Glomerular endothelial cell (primary cell): Measurements from ENCODE around the gene CDKN1B. TPM values are rescaled to one million over a fixed set of nuclear protein-coding genes. Genes with fewer than 3 reads are reported as not detected.
"Not testable (repeated sequence)": the region's sequence is repeated elsewhere in the genome, so short reads cannot be mapped to it uniquely, and the experiment has no call there.

Source experiments
- DNase-seq: peaks from one replicate; pipeline ENCODE4 v3.0.0-alpha.2; 2011; ENCODE audit warnings: low read depth, low spot score; ENCODE audit errors: extremely low read depth
- total RNA-seq: library from RNA; depleted of rRNA; stranded (reverse); fragments of >200 nt; gene quantifications from 2 replicates; pipeline ENCODE4 v1.2.3, GENCODE V29; 2015

The CDKN1B gene
- total RNA-seq, 1 donor from 2014 or later, result 25.0 TPM

GRCh38 chr12:12723681-12724420 is 6.7 kb downstream of the CDKN1B start:
- no peak for DNase-seq

GRCh38 chr12:12724421-12725085 is 7.4 kb downstream of the CDKN1B start:
- DNase-seq, result no peak

GRCh38 chr12:12725086-12725955 is 8.2 kb downstream of the CDKN1B start:
- no peak for DNase-seq

DNA sequence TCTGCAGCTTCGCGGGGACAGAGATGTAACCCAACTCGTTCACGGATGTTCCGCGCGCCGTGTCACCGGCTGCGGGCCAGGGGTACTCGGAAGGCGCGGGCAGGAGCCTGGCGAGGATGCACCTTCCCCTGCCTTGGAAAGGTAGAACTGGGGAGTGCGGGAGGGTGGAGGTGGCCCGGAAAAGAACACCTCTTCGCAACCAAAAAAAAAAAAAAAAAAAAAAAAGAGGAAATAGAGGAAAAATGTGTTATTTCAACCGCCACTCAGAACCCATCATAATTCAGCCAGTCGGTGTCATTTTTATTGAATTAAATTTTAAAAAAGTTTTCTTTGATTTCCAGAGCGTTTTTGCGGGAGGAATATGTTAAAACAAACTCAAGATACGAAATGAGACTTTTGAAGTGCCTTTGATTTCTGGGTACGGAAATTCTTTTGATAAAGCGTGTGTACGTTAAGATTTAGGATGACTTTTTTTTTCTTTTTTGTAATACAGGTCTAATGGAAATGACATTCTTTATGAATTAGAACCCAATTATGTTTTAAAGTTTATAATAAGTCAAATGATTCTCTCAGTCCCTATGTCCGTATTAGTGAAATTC is 8.9 kb downstream of the CDKN1B start:
- DNase-seq, result no peak

GRCh38 chr12:12726555-12727093 is 9.5 kb downstream of the CDKN1B start:
- DNase-seq, result no peak

DNA sequence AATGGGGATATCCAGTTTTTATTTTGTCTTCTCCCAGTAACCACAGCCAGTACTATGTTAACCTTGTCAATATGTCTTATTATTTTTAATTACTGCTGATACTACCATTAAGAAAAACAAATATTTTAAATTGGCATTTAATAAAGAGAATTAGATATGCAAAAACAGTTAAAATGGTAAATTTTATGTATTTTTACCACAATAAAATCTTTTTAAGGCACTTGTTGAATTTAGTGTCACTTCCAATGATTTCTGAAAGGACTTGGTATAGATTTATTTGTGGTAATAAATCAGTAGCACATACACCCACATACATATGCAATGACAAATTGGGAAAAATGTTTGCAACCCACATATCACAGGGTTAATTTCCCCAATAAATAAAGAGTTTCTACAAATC is 14.0 kb downstream of the CDKN1B start:
- DNase-seq, result no peak

GRCh38 chr12:12731785-12732184 is 14.6 kb downstream of the CDKN1B start:
- DNase-seq, result no peak

DNA sequence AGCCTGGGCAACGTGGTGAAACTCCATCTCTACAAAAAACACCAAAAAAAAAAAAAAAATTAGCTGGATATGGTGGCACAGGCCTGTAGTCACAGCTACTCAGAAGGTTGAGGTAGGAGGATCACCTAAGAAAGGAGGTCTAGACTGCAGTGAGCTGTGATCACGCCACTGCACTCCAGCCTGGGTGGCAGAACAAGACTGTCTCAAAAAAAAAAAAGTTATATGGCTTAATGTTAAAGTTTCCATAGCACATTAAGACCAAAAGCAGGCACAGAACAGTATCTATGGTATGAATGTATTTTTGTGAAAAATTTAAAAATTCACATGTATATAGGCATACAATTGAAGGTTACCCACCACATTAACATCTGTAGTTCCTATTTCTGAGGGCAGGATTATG is 15.9 kb downstream of the CDKN1B start:
- DNase-seq, result no peak

- DNase-seq, result no peak
These were observed 16.9 kb downstream of the CDKN1B start for GRCh38 chr12:12734054-12734453.

- no peak for DNase-seq
These were observed 17.4 kb downstream of the CDKN1B start for GRCh38 chr12:12734561-12735071.

DNA sequence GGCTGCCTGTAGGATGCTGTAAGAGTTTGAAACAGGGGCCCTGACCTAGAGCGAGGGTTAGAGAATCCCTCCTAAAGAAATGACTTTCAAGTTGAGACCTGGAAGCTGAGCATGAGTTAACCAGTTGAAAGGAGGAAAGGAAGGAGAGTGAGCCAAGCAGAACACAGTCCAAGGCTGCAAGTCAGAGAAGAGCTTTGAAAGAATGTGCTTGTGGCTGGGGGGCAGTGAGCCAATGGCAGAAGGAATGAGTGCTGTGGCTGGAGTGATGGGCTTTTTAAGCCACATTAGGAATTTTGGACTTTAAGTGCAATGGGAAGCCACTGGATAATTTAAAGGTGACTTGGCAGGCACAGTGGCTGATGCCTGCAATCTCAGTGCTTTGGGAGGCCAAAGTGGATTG is 18.1 kb downstream of the CDKN1B start:
- no peak for DNase-seq

DNA sequence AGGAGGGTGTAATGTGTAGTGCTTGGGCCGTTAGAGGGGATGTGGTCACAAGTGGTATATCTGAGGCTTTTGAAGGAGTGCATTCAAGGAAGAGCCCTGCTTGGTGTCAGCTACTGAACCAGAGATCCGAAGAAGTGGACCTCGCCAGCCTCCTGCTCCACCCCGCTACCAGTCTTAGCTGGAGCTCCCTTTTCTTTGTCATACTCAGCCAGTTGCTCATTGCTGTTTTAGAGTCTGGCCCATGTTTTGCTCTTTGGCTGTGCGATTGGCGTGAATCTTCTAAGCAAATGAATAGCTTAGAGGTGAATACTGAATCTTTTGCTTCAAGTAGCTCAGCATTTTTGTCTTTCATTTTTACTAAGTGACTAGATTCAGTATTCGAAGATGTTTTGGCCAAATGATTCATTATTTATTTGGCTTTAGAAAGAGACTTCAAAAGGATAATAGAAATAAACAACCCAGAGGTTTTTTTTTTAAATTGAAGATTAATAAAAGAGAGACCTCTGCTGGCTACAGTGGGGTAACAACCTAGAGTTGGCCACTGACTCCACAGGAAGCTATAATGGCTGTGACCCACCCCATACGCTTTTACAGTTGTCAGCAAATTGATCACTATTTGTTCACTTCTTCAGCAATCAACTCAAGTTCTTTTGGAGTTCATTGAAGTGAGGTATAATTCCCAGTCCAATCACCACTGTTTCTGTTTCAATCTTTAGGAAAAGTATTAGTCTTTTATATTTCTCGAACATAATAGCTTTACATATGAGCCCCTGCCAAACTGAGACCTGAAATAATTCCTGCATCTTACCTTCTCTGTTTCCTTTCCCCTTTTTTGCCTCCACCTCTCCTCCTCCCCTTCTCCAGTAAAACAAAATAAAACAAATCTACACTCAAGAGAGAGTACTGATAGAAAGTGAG is 19.9 kb downstream of the CDKN1B start:
- no peak for DNase-seq

GRCh38 chr12:12738152-12738551 is 21.0 kb downstream of the CDKN1B start:
- not testable (repeated sequence) for DNase-seq

- DNase-seq, result no peak
These were observed 24.5 kb downstream of the CDKN1B start for GRCh38 chr12:12741660-12742059.

DNA sequence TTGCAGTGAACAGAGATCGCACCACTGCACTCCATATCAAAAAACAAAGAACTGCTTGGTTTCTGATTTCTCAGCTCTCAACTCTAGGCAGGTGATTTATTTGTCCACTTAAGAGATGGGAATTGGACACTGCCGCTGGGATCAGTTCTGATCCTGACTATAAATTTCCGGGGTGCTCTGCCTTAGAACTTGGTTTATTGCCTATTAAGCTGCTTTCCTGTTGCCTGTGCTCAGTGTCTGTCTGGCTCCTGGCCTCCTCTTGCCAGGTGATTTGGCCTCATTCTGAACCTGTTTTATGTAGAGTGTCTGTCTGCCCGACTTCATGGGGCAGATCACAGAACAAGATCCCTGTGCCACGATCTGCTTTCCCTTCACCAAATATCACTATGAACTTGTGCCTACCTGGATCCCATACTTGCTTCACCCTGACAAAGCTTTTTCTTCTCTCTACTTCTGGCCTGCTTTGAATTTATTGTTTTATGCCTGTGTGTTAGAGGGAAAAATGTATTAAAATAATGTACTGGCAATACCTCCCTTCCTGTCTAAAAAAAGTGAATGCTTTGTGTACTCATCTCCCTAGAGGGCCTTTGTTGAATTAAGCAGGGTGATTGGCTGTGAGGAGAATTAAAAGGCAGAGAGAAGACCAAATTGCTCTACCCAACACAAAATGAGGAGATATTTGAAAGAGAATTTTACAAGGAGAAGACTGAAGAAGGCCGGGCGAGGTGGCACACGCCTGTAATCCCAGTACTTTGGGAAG is 27.6 kb downstream of the CDKN1B start:
- DNase-seq, result no peak

DNA sequence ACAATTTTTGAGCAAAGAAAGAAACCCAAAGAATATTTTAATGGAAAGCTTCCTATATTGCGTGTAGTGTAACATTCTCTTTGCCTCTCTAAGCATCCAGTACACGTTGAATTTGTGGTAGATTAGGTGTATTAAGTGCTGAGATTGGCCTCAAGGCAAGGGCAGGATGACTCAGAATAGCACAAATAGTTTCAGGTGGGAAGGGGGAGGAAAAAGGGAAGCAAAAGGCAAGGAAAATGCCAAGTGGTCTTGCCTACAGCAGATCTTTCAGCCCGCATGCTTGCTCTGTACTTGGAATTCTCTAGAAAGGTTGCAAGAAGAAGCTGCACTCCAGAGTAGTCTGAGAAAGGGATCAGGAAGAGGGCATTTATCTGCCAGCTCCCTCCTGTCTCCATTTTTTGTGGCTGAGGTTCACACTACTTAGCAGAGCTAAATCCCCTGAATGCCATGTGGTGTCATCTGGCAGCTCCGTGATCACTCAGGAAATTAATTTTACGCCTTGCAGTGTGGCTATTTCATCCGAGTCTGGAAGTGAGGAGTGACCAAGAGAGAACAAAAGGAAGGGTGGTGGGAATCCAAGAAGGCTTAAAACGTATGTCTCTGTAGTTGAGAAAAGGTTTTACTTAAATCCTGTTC is 28.5 kb downstream of the CDKN1B start:
- DNase-seq, result no peak

DNA sequence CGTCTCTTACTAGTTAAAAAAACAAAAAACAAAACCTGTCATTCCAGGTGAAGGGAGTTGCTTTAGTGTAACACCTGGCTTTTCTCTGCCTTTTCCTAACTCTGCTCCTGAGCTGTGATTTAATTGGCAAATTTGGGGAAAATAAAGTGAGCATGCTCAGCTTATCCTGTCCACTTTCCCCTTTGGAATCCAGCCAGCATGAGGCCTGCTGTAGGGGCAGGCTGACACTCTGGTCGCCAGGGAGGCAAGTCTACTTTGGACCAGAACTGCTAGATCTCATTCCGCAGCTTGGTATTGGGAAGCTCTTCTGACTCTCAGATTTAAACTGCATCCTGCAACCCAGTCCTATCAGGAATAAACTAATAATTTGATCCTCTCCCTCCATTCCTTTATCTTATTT is 30.1 kb downstream of the CDKN1B start:
- DNase-seq, result no peak

DNA sequence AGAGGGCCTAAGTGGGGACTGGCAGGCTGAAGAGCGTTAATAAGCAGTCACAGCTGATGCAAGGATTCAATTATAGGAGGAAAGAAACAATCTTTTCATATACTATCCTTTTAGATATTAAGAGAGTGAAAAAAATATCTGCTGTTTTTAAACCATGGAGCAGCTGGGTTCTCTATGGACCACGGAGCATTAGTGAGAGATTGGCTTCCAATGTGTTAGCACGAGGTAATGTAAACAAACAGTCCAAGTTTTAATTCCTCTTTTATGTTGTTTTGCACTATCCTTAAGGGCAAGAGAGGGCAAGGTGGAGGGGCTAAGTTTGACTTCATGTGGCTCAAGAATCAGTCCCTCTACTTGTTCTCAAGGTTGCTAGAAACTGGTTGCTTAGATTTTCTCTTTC is 30.9 kb downstream of the CDKN1B start:
- DNase-seq, result no peak
